A549 (cell line): Measurements from ENCODE around the gene DNM3.

Experiments used
- CBX8 ChIP-seq: fragments of 200-600 bp; sonication (generic); IDR thresholded peaks from 2 replicates; pipeline ENCODE4 v1.6.1; 2016
- RAD21 ChIP-seq, 2 experiments: fragments of >200 bp in 1 of 2; sonication (Bioruptor Twin) in 1 of 2; formaldehyde crosslinking in 1 of 2; IDR thresholded peaks in 1 of 2; conservative IDR thresholded peaks in 1 of 2; 2 replicates in 1 of 2; 3 replicates in 1 of 2; pipeline ENCODE4 v1.6.1; 2012 to 2018; ENCODE audit warnings: inconsistent platforms in 1 of 2
- TF ChIP-seq, protein P1 (sequence below): fragments of >200 bp; sonication (Bioruptor Twin); formaldehyde crosslinking; IDR thresholded peaks from 3 replicates; pipeline ENCODE4 v1.5.1; 2016

DNA sequence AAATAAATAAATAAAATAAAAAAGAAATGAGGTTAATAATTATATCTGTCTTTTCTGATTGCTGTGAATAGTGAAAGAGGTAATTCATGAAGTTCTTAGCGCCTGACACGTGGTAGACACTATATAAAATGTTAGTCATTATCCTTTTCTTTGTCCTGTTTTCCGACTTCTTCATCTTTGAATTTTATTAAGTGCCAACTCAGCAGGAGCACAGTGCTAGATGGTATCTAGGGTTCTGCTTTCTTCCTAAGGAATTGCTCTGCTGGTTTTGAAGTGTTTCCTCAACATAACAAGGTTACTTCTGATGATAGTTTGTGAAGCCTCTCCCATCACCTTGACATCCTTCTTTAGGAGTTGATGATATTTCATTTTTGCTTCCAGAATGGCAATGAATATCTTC, 227.0 kb downstream of the DNM3 start:
- TF ChIP-seq, protein P1, sequence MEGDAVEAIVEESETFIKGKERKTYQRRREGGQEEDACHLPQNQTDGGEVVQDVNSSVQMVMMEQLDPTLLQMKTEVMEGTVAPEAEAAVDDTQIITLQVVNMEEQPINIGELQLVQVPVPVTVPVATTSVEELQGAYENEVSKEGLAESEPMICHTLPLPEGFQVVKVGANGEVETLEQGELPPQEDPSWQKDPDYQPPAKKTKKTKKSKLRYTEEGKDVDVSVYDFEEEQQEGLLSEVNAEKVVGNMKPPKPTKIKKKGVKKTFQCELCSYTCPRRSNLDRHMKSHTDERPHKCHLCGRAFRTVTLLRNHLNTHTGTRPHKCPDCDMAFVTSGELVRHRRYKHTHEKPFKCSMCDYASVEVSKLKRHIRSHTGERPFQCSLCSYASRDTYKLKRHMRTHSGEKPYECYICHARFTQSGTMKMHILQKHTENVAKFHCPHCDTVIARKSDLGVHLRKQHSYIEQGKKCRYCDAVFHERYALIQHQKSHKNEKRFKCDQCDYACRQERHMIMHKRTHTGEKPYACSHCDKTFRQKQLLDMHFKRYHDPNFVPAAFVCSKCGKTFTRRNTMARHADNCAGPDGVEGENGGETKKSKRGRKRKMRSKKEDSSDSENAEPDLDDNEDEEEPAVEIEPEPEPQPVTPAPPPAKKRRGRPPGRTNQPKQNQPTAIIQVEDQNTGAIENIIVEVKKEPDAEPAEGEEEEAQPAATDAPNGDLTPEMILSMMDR = no peak
- TF ChIP-seq RAD21 (conservative IDR thresholded peaks at IDR 0.05 in 1 of 2, IDR thresholded peaks at IDR 0.05 in 1 of 2) (no peak), CBX8 (no peak)
